ENCODE data around the gene THBS3.

Gene THBS3

GRCh38 chr1:155186794-155187455, 20.8 kb downstream of the THBS3 start:
- DNase-seq, result no peak

GRCh38 chr1:155186067-155186793, 21.5 kb downstream of the THBS3 start:
- no peak for DNase-seq

GRCh38 chr1:155185783-155186066, 22.0 kb downstream of the THBS3 start:
- DNase-seq, result no peak

GRCh38 chr1:155184835-155185782, 22.6 kb downstream of the THBS3 start:
- no peak for DNase-seq

GRCh38 chr1:155184351-155184811, 23.3 kb downstream of the THBS3 start:
- no peak for DNase-seq

- DNase-seq, result no peak
Observed at GRCh38 chr1:155183775-155184221, 23.9 kb downstream of the THBS3 start.

- no peak for DNase-seq
Observed at GRCh38 chr1:155182052-155182550, 25.6 kb downstream of the THBS3 start.

GRCh38 chr1:155181371-155182051, 26.2 kb downstream of the THBS3 start:
- no peak for DNase-seq

- DNase-seq, result no peak
Observed at GRCh38 chr1:155179112-155180031, 28.3 kb downstream of the THBS3 start.

GRCh38 chr1:155178441-155179111, 29.1 kb downstream of the THBS3 start:
- no peak for DNase-seq

- DNase-seq, result no peak
Observed at GRCh38 chr1:155177918-155178281, 29.8 kb downstream of the THBS3 start.

GRCh38 chr1:155177192-155177917, 30.3 kb downstream of the THBS3 start:
- no peak for DNase-seq

- DNase-seq, result peak; percentile 67
Observed at GRCh38 chr1:155176544-155177071, 31.1 kb downstream of the THBS3 start.

- no peak for DNase-seq
Observed at GRCh38 chr1:155175927-155176371, 31.7 kb downstream of the THBS3 start.

GRCh38 chr1:155175281-155175926, 32.3 kb downstream of the THBS3 start:
- DNase-seq, result no peak

- peak; percentile 52 for DNase-seq
Observed at GRCh38 chr1:155174324-155175280, 33.1 kb downstream of the THBS3 start.

- DNase-seq, result peak; percentile 84
Observed at GRCh38 chr1:155173478-155174323, 34.0 kb downstream of the THBS3 start, which contains the start of gene TRIM46. TRIM46 (plus strand) TSS chr1:155173849; CDS start chr1:155173967, 118 bp downstream.

All from fibroblast of upper back skin (primary cell).